GM23338 (cell line): ENCODE data around the gene SOD3. TPM values are rescaled to one million over a fixed set of nuclear protein-coding genes. Genes with fewer than 3 reads are reported as not detected.

Source experiments
- ATAC-seq: fragments of 200-7000 bp; cut with Tn5 transposase; 3 replicates; pipeline ENCODE4 v1.9.1; 2020
- DNase-seq: peaks from one replicate; pipeline ENCODE4 v3.0.0-alpha.2; 2015; ENCODE audit warnings: low spot score
- H2AFZ ChIP-seq: fragments of 200-600 bp; sonication (generic); 2 replicates; pipeline ENCODE4 v1.8.0; 2016; ENCODE audit warnings: antibody characterized with exemption, mild to moderate bottlenecking, moderate library complexity
- H3F3A ChIP-seq: fragments of 200-600 bp; sonication (generic); replicated peaks from 2 replicates; pipeline ENCODE4 v1.8.0; 2017; ENCODE audit warnings: antibody characterized with exemption, mixed run types, low read depth
- H3K27ac ChIP-seq: fragments of 200-600 bp; sonication (generic); 2 replicates; pipeline ENCODE4 v1.6.1; 2016; ENCODE audit warnings: low read depth
- H3K27me3 ChIP-seq: fragments of 200-600 bp; sonication (generic); 2 replicates; pipeline ENCODE4 v1.8.0; 2016; ENCODE audit warnings: mild to moderate bottlenecking, mixed run types, moderate library complexity; ENCODE audit not compliant: insufficient read depth
- H3K36me3 ChIP-seq: fragments of 200-600 bp; sonication (generic); 2 replicates; pipeline ENCODE4 v1.8.0; 2016; ENCODE audit warnings: mild to moderate bottlenecking; ENCODE audit not compliant: insufficient read depth
- H3K4me1 ChIP-seq: fragments of 200-600 bp; sonication (generic); 2 replicates; pipeline ENCODE4 v1.8.0; 2016; ENCODE audit warnings: mild to moderate bottlenecking, moderate library complexity; ENCODE audit not compliant: insufficient read depth
- H3K4me2 ChIP-seq: fragments of 200-600 bp; sonication (generic); 2 replicates; pipeline ENCODE4 v1.7.1; 2017; ENCODE audit warnings: mixed run types
- H3K4me3 ChIP-seq: fragments of 200-600 bp; sonication (generic); 2 replicates; pipeline ENCODE4 v1.6.1; 2016; ENCODE audit warnings: mixed run types
- H3K79me2 ChIP-seq: fragments of 200-600 bp; sonication (generic); replicated peaks from 2 replicates; pipeline ENCODE4 v1.8.0; 2017; ENCODE audit warnings: mild to moderate bottlenecking; ENCODE audit not compliant: insufficient read depth
- H3K9me2 ChIP-seq: fragments of 200-600 bp; sonication (generic); 2 replicates; pipeline ENCODE4 v1.8.0; 2017; ENCODE audit not compliant: insufficient read depth
- H4K20me1 ChIP-seq: fragments of 200-600 bp; sonication (generic); replicated peaks from 2 replicates; pipeline ENCODE4 v1.8.0; 2017; ENCODE audit warnings: mild to moderate bottlenecking; ENCODE audit not compliant: insufficient read depth
- H3K27ac Mint-ChIP-seq: 2 replicates; pipeline ENCODE4 v1.8.0; 2020; ENCODE audit warnings: inconsistent platforms, mild to moderate bottlenecking, moderate library complexity, mixed read lengths
- H3K27me3 Mint-ChIP-seq: 3 replicates; pipeline ENCODE4 v1.8.0; 2022; ENCODE audit warnings: low read depth, mild to moderate bottlenecking, moderate library complexity, mixed read lengths, inconsistent platforms; ENCODE audit not compliant: insufficient read depth, poor library complexity
- H3K36me3 Mint-ChIP-seq: 3 replicates; pipeline ENCODE4 v1.8.0; 2021; ENCODE audit warnings: low read depth, mild to moderate bottlenecking, inconsistent platforms, moderate library complexity, mixed read lengths
- H3K4me1 Mint-ChIP-seq: 3 replicates; pipeline ENCODE4 v1.8.0; 2020; ENCODE audit warnings: mild to moderate bottlenecking, inconsistent platforms, mixed read lengths
- H3K4me3 Mint-ChIP-seq: 3 replicates; pipeline ENCODE4 v1.8.0; 2021; ENCODE audit warnings: moderate library complexity, mild to moderate bottlenecking, inconsistent platforms, mixed read lengths
- H3K9me3 Mint-ChIP-seq: 3 replicates; pipeline ENCODE4 v1.8.0; 2020; ENCODE audit warnings: moderate library complexity, mild to moderate bottlenecking, inconsistent platforms, mixed read lengths
- CTCF ChIP-seq, 2 experiments: fragments of 200-600 bp in 1 of 2; sonication (generic) in 1 of 2; conservative IDR thresholded peaks; 2 replicates each; pipeline versions ENCODE4 v1.5.1 to v1.6.1; 2016 to 2017; ENCODE audit warnings: antibody characterized with exemption in 2 of 2, low read depth in 2 of 2, mild to moderate bottlenecking in 2 of 2, moderate library complexity in 1 of 2
- ETS1 ChIP-seq: IDR thresholded peaks from 2 replicates; pipeline ENCODE4 v1.6.1; 2016; ENCODE audit warnings: antibody characterized with exemption
- POLR2AphosphoS5 ChIP-seq: IDR thresholded peaks from 2 replicates; pipeline ENCODE4 v1.6.1; 2016; ENCODE audit warnings: antibody characterized with exemption, low read depth
- REST ChIP-seq: IDR thresholded peaks from one replicate; pipeline ENCODE4 v1.6.1; 2018; ENCODE audit warnings: antibody characterized with exemption; ENCODE audit not compliant: unreplicated experiment
- STAT1 ChIP-seq: IDR thresholded peaks from one replicate; pipeline ENCODE4 v1.6.1; 2016; ENCODE audit warnings: antibody characterized with exemption; ENCODE audit not compliant: unreplicated experiment
- ZNF331 ChIP-seq: fragments of 250-450 bp; sonication (Bioruptor Pico); IDR thresholded peaks from 2 replicates; pipeline ENCODE4 v1.5.0; 2020; ENCODE audit warnings: low read depth, mild to moderate bottlenecking, moderate library complexity
- long read RNA-seq: library from polyadenylated mRNA; unstranded; transcript quantifications from one replicate; pipeline ENCODE4 v2.0.0, GENCODE V29; 2020; ENCODE audit not compliant: unreplicated experiment
- polyA plus RNA-seq: library from polyadenylated mRNA; unstranded; fragments of >200 nt; fragmentation: Nextera tagmentation; extraction: Ambion mirVana; gene quantifications from 2 replicates; pipeline ENCODE4 v1.2.1, GENCODE V29; 2016
- total RNA-seq: library from RNA; depleted of rRNA; stranded (reverse); fragments of >200 nt; shearing (Covaris generic); gene quantifications from 2 replicates; pipeline ENCODE4 v1.2.3, GENCODE V29; 2014; rRNA removed

The SOD3 gene
- total RNA-seq: 11.8 and 16.6 TPM in 2 replicates
- 7.5 and 8.9 TPM in 2 replicates for polyA plus RNA-seq
- long read RNA-seq, transcript SOD3-201 (2 exons, 1,526 nt): major isoform, 8 of 8 reads
- long read RNA-seq, partial matches to known transcripts: 0 of 8 reads
- long read RNA-seq, other reads (novel, unspliced or antisense): 0 of 8 reads

- Histone ChIP-seq H3K4me1 (peaks cover 18% of the 10 kb centered on the region; the same call in 1 of the 2 replicates), H3K27ac (no peak within 1 kb of the TSS), H3K4me2 (peak within 1 kb of the TSS; percentile 80), H4K20me1 (no peaks in the 10 kb centered on the region), H3F3A (no peaks in the 10 kb centered on the region), H3K36me3 (no peaks in the 10 kb centered on the region), H3K4me3 (peak within 1 kb of the TSS; percentile 53), H3K9me2 (no peaks in the 10 kb centered on the region), H3K79me2 (no peaks in the 10 kb centered on the region), H2AFZ (peak within 1 kb of the TSS; percentile 87), H3K27me3 (peaks cover 42% of the 10 kb centered on the region)
- peak within 1 kb of the TSS; percentile 68 for H3K4me3 Mint-ChIP-seq
- H3K27me3 Mint-ChIP-seq: peaks cover 21% of the 10 kb centered on the region
- H3K36me3 Mint-ChIP-seq: peaks cover 2% of the 10 kb centered on the region; the same call in 1 of the 3 replicates
- H3K27ac Mint-ChIP-seq: no peak within 1 kb of the TSS
- H3K4me1 Mint-ChIP-seq: peaks cover 21% of the 10 kb centered on the region
- peak; percentile 91 for DNase-seq
- TF ChIP-seq ZNF331 (CRISPR knock-in tag) (no peak), ETS1 (no peak), STAT1 (no peak), CTCF (conservative IDR thresholded peaks at IDR 0.05; ENCODE audit: low read depth in 2 of 2) (no peak), POLR2AphosphoS5 (0 out of 2 replicates have a peak, but pooled peaks have one; percentile 49), REST (no peak)
- ATAC-seq: peak; percentile 86
- peaks cover 3% of the 10 kb centered on the region; the same call in 1 of the 3 replicates for H3K9me3 Mint-ChIP-seq
Observed at GRCh38 chr4:24794916-24795665, at the start of gene SOD3. Gene SOD3 (plus strand): TSS chr4:24795573. CDS start chr4:24799522, 3,949 bp downstream.
